Measurements from ENCODE around the gene NTNG1.
"Not testable (repeated sequence)": the region's sequence is repeated elsewhere in the genome, so short reads cannot be mapped to it uniquely, and the experiment has no call there.

Gene NTNG1

GRCh38 chr1:107140703-107141490 lies at the start of gene NTNG1:
Gene NTNG1 (plus strand): TSS chr1:107141039.
- no peaks in the 10 kb centered on the region for H3K36me3 ChIP-seq (ENCODE audit: insufficient read depth, low read length)
- no peaks in the 10 kb centered on the region for H3K9me3 ChIP-seq (ENCODE audit: low read length)
- H2AFZ ChIP-seq (ENCODE audit: low read depth, low read length) = peak within 1 kb of the TSS; percentile 96
- peaks cover 5% of the 10 kb centered on the region for H3K27me3 ChIP-seq (ENCODE audit: insufficient read depth, low read length)
- peaks cover 22% of the 10 kb centered on the region for H3K4me1 ChIP-seq (ENCODE audit: insufficient read depth, low read length)
- H3K4me3 ChIP-seq (ENCODE audit: low read length) = peak within 1 kb of the TSS; percentile 87

GRCh38 chr1:107091418-107091817 lies 49.4 kb upstream of the NTNG1 start:
- no peaks in the 10 kb centered on the region for H3K27me3 ChIP-seq (ENCODE audit: insufficient read depth, low read length)
- H3K4me3 ChIP-seq (ENCODE audit: low read length) = no peak overlapping the region
- H2AFZ ChIP-seq (ENCODE audit: low read depth, low read length) = no peak overlapping the region
- H3K9me3 ChIP-seq (ENCODE audit: low read length) = no peaks in the 10 kb centered on the region
- H3K4me1 ChIP-seq (ENCODE audit: insufficient read depth, low read length) = no peaks in the 10 kb centered on the region
- no peaks in the 10 kb centered on the region for H3K36me3 ChIP-seq (ENCODE audit: insufficient read depth, low read length)

GRCh38 chr1:107093395-107093794 lies 47.4 kb upstream of the NTNG1 start:
- H3K36me3 ChIP-seq (ENCODE audit: insufficient read depth, low read length); H3K4me1 ChIP-seq (ENCODE audit: insufficient read depth, low read length); H3K4me3 ChIP-seq (ENCODE audit: low read length); H3K27me3 ChIP-seq (ENCODE audit: insufficient read depth, low read length); H2AFZ ChIP-seq (ENCODE audit: low read depth, low read length); H3K9me3 ChIP-seq (ENCODE audit: low read length): not testable (repeated sequence)

GRCh38 chr1:107095647-107096046 lies 45.2 kb upstream of the NTNG1 start:
- H3K4me1 ChIP-seq (ENCODE audit: insufficient read depth, low read length) = no peaks in the 10 kb centered on the region
- no peak overlapping the region for H3K4me3 ChIP-seq (ENCODE audit: low read length)
- no peak overlapping the region for H2AFZ ChIP-seq (ENCODE audit: low read depth, low read length)
- no peaks in the 10 kb centered on the region for H3K36me3 ChIP-seq (ENCODE audit: insufficient read depth, low read length)
- H3K9me3 ChIP-seq (ENCODE audit: low read length) = no peaks in the 10 kb centered on the region
- no peaks in the 10 kb centered on the region for H3K27me3 ChIP-seq (ENCODE audit: insufficient read depth, low read length)

- Histone ChIP-seq H2AFZ (ENCODE audit: low read depth, low read length) (no peak overlapping the region), H3K9me3 (ENCODE audit: low read length) (no peaks in the 10 kb centered on the region), H3K4me3 (ENCODE audit: low read length) (no peak overlapping the region), H3K27me3 (ENCODE audit: insufficient read depth, low read length) (no peaks in the 10 kb centered on the region), H3K4me1 (ENCODE audit: insufficient read depth, low read length) (no peaks in the 10 kb centered on the region), H3K36me3 (ENCODE audit: insufficient read depth, low read length) (no peaks in the 10 kb centered on the region)
Measured at GRCh38 chr1:107096690-107097089, 44.1 kb upstream of the NTNG1 start.

GRCh38 chr1:107098961-107099360 lies 41.9 kb upstream of the NTNG1 start:
- H3K36me3 ChIP-seq (ENCODE audit: insufficient read depth, low read length) = no peaks in the 10 kb centered on the region
- no peak overlapping the region for H2AFZ ChIP-seq (ENCODE audit: low read depth, low read length)
- peaks cover 8% of the 10 kb centered on the region for H3K4me1 ChIP-seq (ENCODE audit: insufficient read depth, low read length)

GRCh38 chr1:107100331-107100984 lies 40.4 kb upstream of the NTNG1 start:
- no peaks in the 10 kb centered on the region for H3K9me3 ChIP-seq (ENCODE audit: low read length)
- peaks cover 8% of the 10 kb centered on the region for H3K4me1 ChIP-seq (ENCODE audit: insufficient read depth, low read length)
- no peaks in the 10 kb centered on the region for H3K36me3 ChIP-seq (ENCODE audit: insufficient read depth, low read length)
- H3K4me3 ChIP-seq (ENCODE audit: low read length) = no peak overlapping the region
- no peak overlapping the region for H2AFZ ChIP-seq (ENCODE audit: low read depth, low read length)
- H3K27me3 ChIP-seq (ENCODE audit: insufficient read depth, low read length) = no peaks in the 10 kb centered on the region

More at GRCh38 chr1:107098961-107099360, 41.9 kb upstream of the NTNG1 start:
- Histone ChIP-seq H3K9me3 (ENCODE audit: low read length) (no peaks in the 10 kb centered on the region), H3K27me3 (ENCODE audit: insufficient read depth, low read length) (no peaks in the 10 kb centered on the region), H3K4me3 (ENCODE audit: low read length) (no peak overlapping the region)

- H3K4me3 ChIP-seq (ENCODE audit: low read length) = no peak overlapping the region
- H2AFZ ChIP-seq (ENCODE audit: low read depth, low read length) = no peak overlapping the region
- peaks cover 2% of the 10 kb centered on the region for H3K9me3 ChIP-seq (ENCODE audit: low read length)
- no peaks in the 10 kb centered on the region for H3K27me3 ChIP-seq (ENCODE audit: insufficient read depth, low read length)
- H3K36me3 ChIP-seq (ENCODE audit: insufficient read depth, low read length) = no peaks in the 10 kb centered on the region
- H3K4me1 ChIP-seq (ENCODE audit: insufficient read depth, low read length) = peaks cover 20% of the 10 kb centered on the region
Measured at GRCh38 chr1:107105914-107106313, 34.9 kb upstream of the NTNG1 start.

GRCh38 chr1:107110326-107110725 lies 30.5 kb upstream of the NTNG1 start:
- peaks cover 12% of the 10 kb centered on the region for H3K4me1 ChIP-seq (ENCODE audit: insufficient read depth, low read length)
- H3K9me3 ChIP-seq (ENCODE audit: low read length) = peaks cover 2% of the 10 kb centered on the region
- no peak overlapping the region for H3K4me3 ChIP-seq (ENCODE audit: low read length)
- peak overlapping the region; percentile 80 for H2AFZ ChIP-seq (ENCODE audit: low read depth, low read length)
- no peaks in the 10 kb centered on the region for H3K27me3 ChIP-seq (ENCODE audit: insufficient read depth, low read length)
- H3K36me3 ChIP-seq (ENCODE audit: insufficient read depth, low read length) = no peaks in the 10 kb centered on the region

- Histone ChIP-seq H2AFZ (ENCODE audit: low read depth, low read length) (no peak overlapping the region), H3K4me1 (ENCODE audit: insufficient read depth, low read length) (no peaks in the 10 kb centered on the region), H3K27me3 (ENCODE audit: insufficient read depth, low read length) (peaks cover 5% of the 10 kb centered on the region), H3K9me3 (ENCODE audit: low read length) (no peaks in the 10 kb centered on the region), H3K36me3 (ENCODE audit: insufficient read depth, low read length) (no peaks in the 10 kb centered on the region), H3K4me3 (ENCODE audit: low read length) (no peak overlapping the region)
Measured at GRCh38 chr1:107116306-107116790, 24.5 kb upstream of the NTNG1 start.

GRCh38 chr1:107122225-107122624 lies 18.6 kb upstream of the NTNG1 start:
- H3K9me3 ChIP-seq (ENCODE audit: low read length) = no peaks in the 10 kb centered on the region

GRCh38 chr1:107123741-107124140 lies 17.1 kb upstream of the NTNG1 start:
- peaks cover 5% of the 10 kb centered on the region for H3K27me3 ChIP-seq (ENCODE audit: insufficient read depth, low read length)
- H2AFZ ChIP-seq (ENCODE audit: low read depth, low read length) = no peak overlapping the region
- H3K9me3 ChIP-seq (ENCODE audit: low read length) = no peaks in the 10 kb centered on the region
- H3K4me3 ChIP-seq (ENCODE audit: low read length) = no peak overlapping the region
- H3K4me1 ChIP-seq (ENCODE audit: insufficient read depth, low read length) = no peaks in the 10 kb centered on the region
- no peaks in the 10 kb centered on the region for H3K36me3 ChIP-seq (ENCODE audit: insufficient read depth, low read length)

More at GRCh38 chr1:107122225-107122624, 18.6 kb upstream of the NTNG1 start:
- H3K4me1 ChIP-seq (ENCODE audit: insufficient read depth, low read length) = no peaks in the 10 kb centered on the region
- no peaks in the 10 kb centered on the region for H3K36me3 ChIP-seq (ENCODE audit: insufficient read depth, low read length)
- no peak overlapping the region for H3K4me3 ChIP-seq (ENCODE audit: low read length)
- H3K27me3 ChIP-seq (ENCODE audit: insufficient read depth, low read length) = peaks cover 5% of the 10 kb centered on the region
- H2AFZ ChIP-seq (ENCODE audit: low read depth, low read length) = no peak overlapping the region

- Histone ChIP-seq H3K4me1 (ENCODE audit: insufficient read depth, low read length) (no peaks in the 10 kb centered on the region), H2AFZ (ENCODE audit: low read depth, low read length) (no peak overlapping the region), H3K9me3 (ENCODE audit: low read length) (no peaks in the 10 kb centered on the region), H3K36me3 (ENCODE audit: insufficient read depth, low read length) (no peaks in the 10 kb centered on the region), H3K27me3 (ENCODE audit: insufficient read depth, low read length) (peaks cover 5% of the 10 kb centered on the region), H3K4me3 (ENCODE audit: low read length) (no peak overlapping the region)
Measured at GRCh38 chr1:107124694-107125093, 16.1 kb upstream of the NTNG1 start.
